RWPE2 (cell line): ENCODE measurements around the gene TRIM25.

Experiments
- ATAC-seq: fragments of 200-7000 bp; cut with Tn5 transposase; 3 replicates; pipeline ENCODE4 v1.9.1; 2021; ENCODE audit warnings: low read depth
- DNase-seq: peaks from one replicate; pipeline ENCODE4 v3.0.0-alpha.2; 2020; ENCODE audit warnings: low spot score
- H3K27ac ChIP-seq: fragments of 450-650 bp; 2 replicates; pipeline ENCODE4 v1.5.1; 2017; ENCODE audit warnings: mild to moderate bottlenecking; ENCODE audit not compliant: poor library complexity, severe bottlenecking
- H3K27me3 ChIP-seq: fragments of 250-450 bp; sonication (Bioruptor Pico); 2 replicates; pipeline ENCODE4 v1.5.1; 2021; ENCODE audit warnings: mild to moderate bottlenecking, moderate library complexity; ENCODE audit not compliant: insufficient read depth, poor library complexity, severe bottlenecking
- H3K36me3 ChIP-seq: fragments of 250-450 bp; sonication (Bioruptor Pico); 2 replicates; pipeline ENCODE4 v1.5.1; 2020; ENCODE audit warnings: low read depth, mild to moderate bottlenecking, moderate library complexity
- H3K4me1 ChIP-seq: fragments of 250-450 bp; sonication (Bioruptor Pico); 2 replicates; pipeline ENCODE4 v1.5.1; 2021; ENCODE audit warnings: mild to moderate bottlenecking, moderate library complexity; ENCODE audit not compliant: insufficient read depth, poor library complexity, severe bottlenecking
- H3K4me3 ChIP-seq: fragments of 250-450 bp; sonication (Bioruptor Pico); 2 replicates; pipeline ENCODE4 v1.5.1; 2021; ENCODE audit warnings: mild to moderate bottlenecking, moderate library complexity; ENCODE audit not compliant: severe bottlenecking
- H3K9me3 ChIP-seq: fragments of 250-450 bp; sonication (Bioruptor Pico); 2 replicates; pipeline ENCODE4 v1.5.1; 2021; ENCODE audit warnings: mild to moderate bottlenecking, moderate library complexity; ENCODE audit not compliant: severe bottlenecking
- TF ChIP-seq, protein P1 (sequence below): fragments of 450-650 bp; IDR thresholded peaks from one replicate; pipeline ENCODE4 v1.5.1; 2017; ENCODE audit warnings: mild to moderate bottlenecking, moderate library complexity; ENCODE audit not compliant: poor library complexity, severe bottlenecking

TRIM25 gene, protein sequence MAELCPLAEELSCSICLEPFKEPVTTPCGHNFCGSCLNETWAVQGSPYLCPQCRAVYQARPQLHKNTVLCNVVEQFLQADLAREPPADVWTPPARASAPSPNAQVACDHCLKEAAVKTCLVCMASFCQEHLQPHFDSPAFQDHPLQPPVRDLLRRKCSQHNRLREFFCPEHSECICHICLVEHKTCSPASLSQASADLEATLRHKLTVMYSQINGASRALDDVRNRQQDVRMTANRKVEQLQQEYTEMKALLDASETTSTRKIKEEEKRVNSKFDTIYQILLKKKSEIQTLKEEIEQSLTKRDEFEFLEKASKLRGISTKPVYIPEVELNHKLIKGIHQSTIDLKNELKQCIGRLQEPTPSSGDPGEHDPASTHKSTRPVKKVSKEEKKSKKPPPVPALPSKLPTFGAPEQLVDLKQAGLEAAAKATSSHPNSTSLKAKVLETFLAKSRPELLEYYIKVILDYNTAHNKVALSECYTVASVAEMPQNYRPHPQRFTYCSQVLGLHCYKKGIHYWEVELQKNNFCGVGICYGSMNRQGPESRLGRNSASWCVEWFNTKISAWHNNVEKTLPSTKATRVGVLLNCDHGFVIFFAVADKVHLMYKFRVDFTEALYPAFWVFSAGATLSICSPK

GRCh38 chr17:56913867-56914580 lies at the start of gene TRIM25:
TRIM25 (minus strand) TSS chr17:56914049; CDS start chr17:56913988, 61 bp downstream.
- TF ChIP-seq, protein P1, sequence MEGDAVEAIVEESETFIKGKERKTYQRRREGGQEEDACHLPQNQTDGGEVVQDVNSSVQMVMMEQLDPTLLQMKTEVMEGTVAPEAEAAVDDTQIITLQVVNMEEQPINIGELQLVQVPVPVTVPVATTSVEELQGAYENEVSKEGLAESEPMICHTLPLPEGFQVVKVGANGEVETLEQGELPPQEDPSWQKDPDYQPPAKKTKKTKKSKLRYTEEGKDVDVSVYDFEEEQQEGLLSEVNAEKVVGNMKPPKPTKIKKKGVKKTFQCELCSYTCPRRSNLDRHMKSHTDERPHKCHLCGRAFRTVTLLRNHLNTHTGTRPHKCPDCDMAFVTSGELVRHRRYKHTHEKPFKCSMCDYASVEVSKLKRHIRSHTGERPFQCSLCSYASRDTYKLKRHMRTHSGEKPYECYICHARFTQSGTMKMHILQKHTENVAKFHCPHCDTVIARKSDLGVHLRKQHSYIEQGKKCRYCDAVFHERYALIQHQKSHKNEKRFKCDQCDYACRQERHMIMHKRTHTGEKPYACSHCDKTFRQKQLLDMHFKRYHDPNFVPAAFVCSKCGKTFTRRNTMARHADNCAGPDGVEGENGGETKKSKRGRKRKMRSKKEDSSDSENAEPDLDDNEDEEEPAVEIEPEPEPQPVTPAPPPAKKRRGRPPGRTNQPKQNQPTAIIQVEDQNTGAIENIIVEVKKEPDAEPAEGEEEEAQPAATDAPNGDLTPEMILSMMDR = no peak
- ATAC-seq (peak; percentile 76), DNase-seq (peak; percentile 93)
- peak within 1 kb of the TSS; percentile 91 for H3K27ac ChIP-seq
- H3K36me3 ChIP-seq = peaks cover 34% of the 10 kb centered on the region
- H3K4me1 ChIP-seq = peaks cover 23% of the 10 kb centered on the region
- H3K27me3 ChIP-seq = no peaks in the 10 kb centered on the region
- no peaks in the 10 kb centered on the region for H3K9me3 ChIP-seq
- H3K4me3 ChIP-seq = peak within 1 kb of the TSS; percentile 89

- H3K27ac ChIP-seq = peak within 1 kb of the TSS; percentile 59
- H3K9me3 ChIP-seq = no peaks in the 10 kb centered on the region
- TF ChIP-seq, protein P1 = peak; percentile 99
- peak; percentile 91 for DNase-seq
- H3K4me1 ChIP-seq = peaks cover 8% of the 10 kb centered on the region
- H3K36me3 ChIP-seq = peaks cover 10% of the 10 kb centered on the region
- peak; percentile 97 for ATAC-seq
- peak within 1 kb of the TSS; percentile 92 for H3K4me3 ChIP-seq
- no peaks in the 10 kb centered on the region for H3K27me3 ChIP-seq
Observed at GRCh38 chr17:56960596-56961538, 47.0 kb upstream of the TRIM25 start, which contains the start of gene COIL. COIL (minus strand) TSS chr17:56961050; CDS start chr17:56961019, 31 bp downstream.

DNA sequence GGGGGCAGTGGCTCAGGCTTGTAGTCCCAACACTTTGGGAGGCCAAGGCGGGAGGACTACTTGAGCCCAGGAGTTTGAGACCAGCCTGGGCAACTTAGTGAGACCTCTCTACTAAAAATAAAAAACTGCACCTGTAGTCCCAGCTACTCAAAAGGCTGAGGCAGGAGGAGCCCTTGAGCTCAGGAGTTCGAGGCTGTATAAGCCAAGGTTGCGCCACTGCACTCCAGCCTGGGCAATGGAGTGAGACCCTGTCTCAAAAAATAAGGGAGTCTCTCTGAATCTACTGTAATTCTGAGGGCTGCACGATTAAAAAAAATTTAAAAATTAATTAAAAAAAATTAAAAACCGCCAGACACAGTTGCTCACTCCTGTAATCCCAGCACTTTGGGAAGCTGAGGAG lies 43.1 kb upstream of the TRIM25 start:
- Histone ChIP-seq H3K27ac (no peak overlapping the region), H3K36me3 (peaks cover 13% of the 10 kb centered on the region), H3K4me3 (no peak overlapping the region), H3K9me3 (no peaks in the 10 kb centered on the region), H3K4me1 (peaks cover 13% of the 10 kb centered on the region), H3K27me3 (no peaks in the 10 kb centered on the region)
- TF ChIP-seq, protein P1 = no peak
- ATAC-seq = no peak
- DNase-seq = no peak

GRCh38 chr17:56949595-56949994 lies 35.7 kb upstream of the TRIM25 start:
- H3K4me3 ChIP-seq = no peak overlapping the region
- TF ChIP-seq, protein P1 = no peak
- peaks cover 64% of the 10 kb centered on the region for H3K36me3 ChIP-seq
- H3K4me1 ChIP-seq = peaks cover 18% of the 10 kb centered on the region
- no peak for DNase-seq
- H3K27ac ChIP-seq = no peak overlapping the region
- no peaks in the 10 kb centered on the region for H3K27me3 ChIP-seq
- H3K9me3 ChIP-seq = no peaks in the 10 kb centered on the region
- no peak for ATAC-seq
